Type B pancreatic cell (in vitro differentiated cells): Measurements from ENCODE around the gene RFT1. TPM values are rescaled to one million over a fixed set of nuclear protein-coding genes. Genes with fewer than 3 reads are reported as not detected.

Experiments
- DNase-seq: peaks from one replicate; pipeline ENCODE4 v3.0.0; 2021; ENCODE audit warnings: mixed read lengths; ENCODE audit not compliant: unreplicated experiment; ENCODE audit errors: extremely low spot score
- H3K27ac Mint-ChIP-seq: 2 replicates; pipeline ENCODE4 v1.8.0; 2021; ENCODE audit warnings: mild to moderate bottlenecking, mixed read lengths
- H3K27me3 Mint-ChIP-seq: 2 replicates; pipeline ENCODE4 v1.8.0; 2021; ENCODE audit warnings: mixed read lengths
- H3K36me3 Mint-ChIP-seq: 2 replicates; pipeline ENCODE4 v1.8.0; 2021; ENCODE audit warnings: mixed read lengths
- H3K4me1 Mint-ChIP-seq: one replicate; pipeline ENCODE4 v1.8.0; 2021; ENCODE audit warnings: mixed read lengths; ENCODE audit not compliant: unreplicated experiment
- H3K4me3 Mint-ChIP-seq: 2 replicates; pipeline ENCODE4 v1.8.0; 2021; ENCODE audit warnings: mild to moderate bottlenecking, mixed read lengths
- H3K9me3 Mint-ChIP-seq: 2 replicates; pipeline ENCODE4 v1.8.0; 2021; ENCODE audit warnings: mixed read lengths
- CTCF ChIP-seq: fragments of 200-600 bp; sonication (generic); conservative IDR thresholded peaks from 2 replicates; pipeline ENCODE4 v1.5.0; 2021; ENCODE audit warnings: antibody characterized with exemption, mild to moderate bottlenecking
- total RNA-seq: library from RNA; stranded (reverse); gene quantifications from 2 replicates; pipeline ENCODE4 v1.2.1, GENCODE V29; 2021; ENCODE audit warnings: low replicate concordance

Gene RFT1
- total RNA-seq, 1 donor from 2014 or later = 31.0 TPM

GRCh38 chr3:53039376-53039752, 90.9 kb downstream of the RFT1 start:
- Mint-ChIP-seq H3K9me3 (no peaks in the 10 kb centered on the region), H3K27ac (no peak overlapping the region), H3K4me1 (peaks cover 12% of the 10 kb centered on the region), H3K4me3 (no peak overlapping the region), H3K36me3 (no peaks in the 10 kb centered on the region), H3K27me3 (peaks cover 12% of the 10 kb centered on the region)
- DNase-seq = no peak
- no peak for TF ChIP-seq CTCF

- TF ChIP-seq CTCF = no peak
- Mint-ChIP-seq H3K4me1 (peaks cover 9% of the 10 kb centered on the region), H3K4me3 (no peak overlapping the region), H3K36me3 (no peaks in the 10 kb centered on the region), H3K27me3 (peaks cover 9% of the 10 kb centered on the region), H3K27ac (no peak overlapping the region), H3K9me3 (no peaks in the 10 kb centered on the region)
- DNase-seq = no peak
Measured at GRCh38 chr3:53038679-53039375, 91.4 kb downstream of the RFT1 start.

Other genes with a start within 250 kb of the RFT1 start
- 13.1 and 28.4 TPM in 2 replicates for gene STIMATE, start 232.9 kb downstream of the RFT1 start, total RNA-seq
- gene SFMBT1, start 84.4 kb downstream of the RFT1 start, total RNA-seq = 9.8 and 10.7 TPM in 2 replicates
- 24.0 and 37.4 TPM in 2 replicates for gene PRKCD, start 30.8 kb upstream of the RFT1 start, total RNA-seq
- 318 and 518 TPM in 2 replicates for gene TKT, start 125.6 kb upstream of the RFT1 start, total RNA-seq
- 28.3 and 31.4 TPM in 2 replicates for gene DCP1A, start 217.1 kb upstream of the RFT1 start, total RNA-seq